HUES48 (cell line): Measurements from ENCODE around the gene ZNF318.

Experiments
- H3K27ac ChIP-seq: one replicate; pipeline ENCODE4 v1.7.0; 2013; ENCODE audit warnings: low read depth, low read length, inconsistent platforms
- H3K27me3 ChIP-seq: 2 replicates; pipeline ENCODE4 v1.6.1; 2013; ENCODE audit warnings: mild to moderate bottlenecking, low read length; ENCODE audit not compliant: control insufficient read depth, insufficient read depth
- H3K36me3 ChIP-seq: 2 replicates; pipeline ENCODE4 v1.6.1; 2013; ENCODE audit warnings: low read length; ENCODE audit not compliant: control insufficient read depth, insufficient read depth
- H3K4me1 ChIP-seq: 2 replicates; pipeline ENCODE4 v1.6.1; 2013; ENCODE audit warnings: mild to moderate bottlenecking, low read length; ENCODE audit not compliant: control insufficient read depth, insufficient read depth
- H3K4me3 ChIP-seq: 2 replicates; pipeline ENCODE4 v1.5.1; 2013; ENCODE audit warnings: mild to moderate bottlenecking, low read depth, low read length
- H3K9ac ChIP-seq: 2 replicates; pipeline ENCODE4 v1.6.1; 2013; ENCODE audit warnings: mild to moderate bottlenecking, low read depth, low read length, moderate library complexity
- H3K9me3 ChIP-seq: 2 replicates; pipeline ENCODE4 v1.6.1; 2013; ENCODE audit warnings: low read length; ENCODE audit not compliant: control insufficient read depth, insufficient read depth

ZNF318 gene

DNA sequence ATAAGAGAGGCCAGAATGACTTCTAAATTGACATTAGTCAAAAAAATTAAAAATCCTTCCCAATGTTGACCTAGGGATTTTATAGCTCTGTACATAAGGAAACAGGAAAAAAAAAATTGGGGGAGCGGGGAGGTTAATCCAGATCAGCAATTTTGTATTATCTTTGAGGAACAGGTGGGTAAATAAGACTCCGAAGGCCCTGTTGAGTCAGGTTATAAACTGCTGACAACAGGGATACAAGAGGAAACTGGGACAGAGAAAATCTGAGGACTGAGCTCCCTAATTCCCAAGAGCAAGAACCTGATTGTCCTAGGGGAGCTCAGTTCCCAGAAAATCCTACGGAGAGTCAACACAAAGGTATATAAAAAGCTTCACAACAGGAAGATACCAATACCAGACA is 34.0 kb downstream of the ZNF318 start:
- Histone ChIP-seq H3K36me3 (peaks cover 27% of the 10 kb centered on the region), H3K4me1 (peaks cover 6% of the 10 kb centered on the region), H3K9ac (no peak overlapping the region), H3K27me3 (no peaks in the 10 kb centered on the region), H3K4me3 (no peak overlapping the region), H3K9me3 (no peaks in the 10 kb centered on the region), H3K27ac (peak overlapping the region; percentile 33)

GRCh38 chr6:43334466-43335095 is 34.9 kb downstream of the ZNF318 start:
- Histone ChIP-seq H3K9me3 (no peaks in the 10 kb centered on the region), H3K4me3 (no peak overlapping the region), H3K27ac (no peak overlapping the region), H3K4me1 (peaks cover 6% of the 10 kb centered on the region), H3K36me3 (peaks cover 18% of the 10 kb centered on the region), H3K9ac (no peak overlapping the region), H3K27me3 (no peaks in the 10 kb centered on the region)

- Histone ChIP-seq H3K36me3 (no peaks in the 10 kb centered on the region), H3K9ac (no peak overlapping the region), H3K4me3 (no peak overlapping the region), H3K9me3 (no peaks in the 10 kb centered on the region), H3K27me3 (no peaks in the 10 kb centered on the region), H3K4me1 (peaks cover 6% of the 10 kb centered on the region), H3K27ac (no peak overlapping the region)
Observed at GRCh38 chr6:43331891-43332290, 37.6 kb downstream of the ZNF318 start.

- Histone ChIP-seq H3K27ac (no peak overlapping the region), H3K36me3 (no peaks in the 10 kb centered on the region), H3K9ac (no peak overlapping the region), H3K4me1 (peaks cover 4% of the 10 kb centered on the region), H3K4me3 (no peak overlapping the region), H3K9me3 (no peaks in the 10 kb centered on the region), H3K27me3 (no peaks in the 10 kb centered on the region)
Observed at GRCh38 chr6:43331470-43331869, 38.0 kb downstream of the ZNF318 start.

- Histone ChIP-seq H3K36me3 (no peaks in the 10 kb centered on the region), H3K4me3 (no peak overlapping the region), H3K9ac (no peak overlapping the region)
Observed at GRCh38 chr6:43328528-43328927, 40.9 kb downstream of the ZNF318 start.

DNA sequence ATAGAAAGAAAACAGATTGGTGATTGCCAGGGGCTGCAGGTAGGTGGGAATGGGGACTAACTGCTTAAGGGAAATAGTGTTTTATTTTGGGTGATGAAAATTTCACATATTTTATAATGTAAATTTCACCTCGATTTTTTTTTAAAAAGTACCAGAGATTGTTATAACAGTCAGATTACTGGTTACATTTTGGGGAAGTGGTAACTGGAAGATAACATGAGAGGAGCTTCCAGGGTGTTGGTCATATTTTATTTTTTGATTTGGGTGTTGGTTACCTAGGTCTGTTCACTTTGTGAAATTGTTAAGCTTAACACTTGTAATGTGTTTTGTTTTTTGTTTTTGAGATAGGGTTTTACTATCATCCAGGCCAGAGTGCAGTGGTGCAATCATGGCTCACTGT is 43.6 kb downstream of the ZNF318 start:
- Histone ChIP-seq H3K36me3 (no peaks in the 10 kb centered on the region), H3K27ac (no peak overlapping the region), H3K9me3 (no peaks in the 10 kb centered on the region), H3K9ac (no peak overlapping the region), H3K27me3 (no peaks in the 10 kb centered on the region), H3K4me3 (no peak overlapping the region), H3K4me1 (no peaks in the 10 kb centered on the region)

More at GRCh38 chr6:43328528-43328927, 40.9 kb downstream of the ZNF318 start:
- no peaks in the 10 kb centered on the region for H3K4me1 ChIP-seq
- no peaks in the 10 kb centered on the region for H3K9me3 ChIP-seq
- H3K27me3 ChIP-seq = no peaks in the 10 kb centered on the region
- H3K27ac ChIP-seq = no peak overlapping the region

DNA sequence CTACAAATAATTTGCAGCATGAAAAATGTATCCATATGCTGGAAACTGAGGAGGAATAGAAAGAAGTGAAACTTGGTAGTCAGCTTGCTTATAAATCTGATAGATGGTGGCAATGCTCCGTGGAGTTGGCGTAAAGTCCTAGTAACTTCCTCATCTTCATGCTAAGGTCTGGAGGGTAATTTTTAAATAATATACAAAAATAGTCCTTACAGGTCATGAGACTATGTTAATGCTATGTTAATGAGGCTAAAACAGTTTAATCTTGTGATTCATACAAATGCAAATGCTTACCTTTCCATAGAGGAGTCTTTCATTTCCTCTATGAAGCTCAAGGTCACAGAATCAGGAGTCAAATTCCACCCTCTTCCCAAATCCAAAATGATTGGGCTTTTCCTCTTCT is 51.4 kb downstream of the ZNF318 start:
- H3K4me3 ChIP-seq = no peak overlapping the region
- H3K36me3 ChIP-seq = no peaks in the 10 kb centered on the region
- no peaks in the 10 kb centered on the region for H3K27me3 ChIP-seq
- H3K9me3 ChIP-seq = no peaks in the 10 kb centered on the region
- peaks cover 12% of the 10 kb centered on the region; the same call in 1 of the 2 replicates for H3K4me1 ChIP-seq
- H3K9ac ChIP-seq = no peak overlapping the region
- no peak overlapping the region for H3K27ac ChIP-seq

GRCh38 chr6:43313813-43314212 is 55.6 kb downstream of the ZNF318 start:
- H3K9ac ChIP-seq = no peak overlapping the region
- H3K4me3 ChIP-seq = no peak overlapping the region
- peaks cover 17% of the 10 kb centered on the region for H3K4me1 ChIP-seq
- no peaks in the 10 kb centered on the region; the same call in 1 of the 2 replicates for H3K27me3 ChIP-seq
- H3K27ac ChIP-seq = no peak overlapping the region
- H3K9me3 ChIP-seq = no peaks in the 10 kb centered on the region
- no peaks in the 10 kb centered on the region for H3K36me3 ChIP-seq

- Histone ChIP-seq H3K27me3 (no peaks in the 10 kb centered on the region; the same call in 1 of the 2 replicates), H3K36me3 (no peaks in the 10 kb centered on the region), H3K9me3 (no peaks in the 10 kb centered on the region), H3K9ac (no peak overlapping the region), H3K4me3 (no peak overlapping the region), H3K4me1 (peaks cover 5% of the 10 kb centered on the region), H3K27ac (no peak overlapping the region)
Observed at GRCh38 chr6:43311666-43312065, 57.8 kb downstream of the ZNF318 start.

DNA sequence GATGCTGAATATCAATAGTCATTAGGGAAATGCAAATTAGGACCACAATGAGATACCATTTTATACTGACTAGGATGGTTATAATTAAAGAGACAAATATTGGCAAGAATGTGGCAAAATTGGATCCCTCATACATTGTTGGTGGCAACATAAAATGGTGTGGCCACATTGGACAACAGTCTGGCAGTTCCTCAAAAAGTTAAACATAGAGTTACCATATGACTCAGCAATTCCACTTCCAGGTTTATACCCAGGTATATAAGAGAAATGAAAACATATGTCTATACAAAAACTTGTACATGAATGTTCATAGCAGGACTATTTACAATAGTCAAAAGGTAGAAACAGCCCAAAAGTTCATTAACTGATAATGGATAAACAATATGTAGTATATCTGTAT is 58.8 kb downstream of the ZNF318 start:
- H3K4me1 ChIP-seq = peaks cover 5% of the 10 kb centered on the region
- no peaks in the 10 kb centered on the region; the same call in 1 of the 2 replicates for H3K27me3 ChIP-seq
- H3K27ac ChIP-seq = no peak overlapping the region
- H3K36me3 ChIP-seq = no peaks in the 10 kb centered on the region
- no peak overlapping the region for H3K4me3 ChIP-seq
- no peaks in the 10 kb centered on the region for H3K9me3 ChIP-seq
- H3K9ac ChIP-seq = no peak overlapping the region

DNA sequence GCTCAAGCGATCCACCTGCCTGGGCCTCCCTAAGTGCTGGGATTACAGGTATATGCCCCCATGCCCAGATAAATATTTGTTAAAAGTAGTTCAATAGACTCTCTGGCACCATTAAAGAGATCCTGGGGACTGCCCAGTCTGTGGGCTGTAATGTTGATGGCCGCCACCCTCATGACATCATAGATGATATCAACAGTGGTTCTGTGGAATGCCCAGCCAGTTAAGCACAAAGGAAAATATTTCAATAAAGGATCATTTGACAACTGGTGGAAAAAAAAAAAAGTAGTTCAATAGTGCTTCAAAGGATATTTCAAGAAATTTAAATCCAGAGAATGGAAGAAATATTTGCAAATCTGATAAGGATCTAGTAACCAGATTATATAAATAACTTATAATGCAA is 59.3 kb downstream of the ZNF318 start:
- H3K4me3 ChIP-seq = no peak overlapping the region
- no peaks in the 10 kb centered on the region for H3K36me3 ChIP-seq
- H3K9me3 ChIP-seq = no peaks in the 10 kb centered on the region
- H3K9ac ChIP-seq = no peak overlapping the region
- no peak overlapping the region for H3K27ac ChIP-seq
- H3K4me1 ChIP-seq = peaks cover 5% of the 10 kb centered on the region
- H3K27me3 ChIP-seq = no peaks in the 10 kb centered on the region; the same call in 1 of the 2 replicates
